Right renal pelvis (tissue), 4 donors: ENCODE measurements around the gene C2CD5. TPM values are rescaled to one million over a fixed set of nuclear protein-coding genes. Genes with fewer than 3 reads are reported as not detected.
"Not testable (repeated sequence)": the region's sequence is repeated elsewhere in the genome, so short reads cannot be mapped to it uniquely, and the experiment has no call there.

ENCODE experiments used
- DNase-seq, 4 donors: peaks; one replicate each; pipeline ENCODE4 v3.0.0-alpha.2; 2013; ENCODE audit warnings: low read depth in 4 of 4, low spot score in 3 of 4, missing footprints in 1 of 4
- polyA plus RNA-seq, 4 donors: library from polyadenylated mRNA; unstranded; fragments of 120-200 nt; gene quantifications; one replicate each; pipeline ENCODE4 v1.2.1, GENCODE V29; 2013; ENCODE audit not compliant: insufficient read length in 4 of 4

Gene C2CD5
- polyA plus RNA-seq, 4 donors, result 67.0 to 93.1 (median 79.2) TPM

GRCh38 chr12:22481547-22482104 is 62.7 kb downstream of the C2CD5 start:
- DNase-seq, result no peak

DNA sequence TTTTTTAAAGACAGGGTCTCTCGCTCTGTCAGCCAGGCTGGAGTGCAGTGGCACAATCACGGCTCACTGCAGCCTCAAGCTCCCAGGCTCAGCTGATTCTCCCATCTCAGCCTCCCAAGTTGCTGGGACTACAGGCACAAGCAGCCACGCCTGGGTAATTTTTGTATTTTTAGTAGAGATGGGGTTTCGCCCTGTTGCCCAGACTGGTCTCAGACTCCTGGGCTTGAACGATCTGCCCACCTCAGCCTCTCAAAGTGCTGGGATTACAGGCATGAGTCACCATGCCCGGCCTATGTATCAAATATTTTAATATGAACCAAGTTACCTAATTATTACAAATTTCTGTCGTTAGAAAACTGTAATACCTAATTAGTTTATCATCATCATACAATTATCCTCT is 63.5 kb downstream of the C2CD5 start:
- DNase-seq, result not testable (repeated sequence)

DNA sequence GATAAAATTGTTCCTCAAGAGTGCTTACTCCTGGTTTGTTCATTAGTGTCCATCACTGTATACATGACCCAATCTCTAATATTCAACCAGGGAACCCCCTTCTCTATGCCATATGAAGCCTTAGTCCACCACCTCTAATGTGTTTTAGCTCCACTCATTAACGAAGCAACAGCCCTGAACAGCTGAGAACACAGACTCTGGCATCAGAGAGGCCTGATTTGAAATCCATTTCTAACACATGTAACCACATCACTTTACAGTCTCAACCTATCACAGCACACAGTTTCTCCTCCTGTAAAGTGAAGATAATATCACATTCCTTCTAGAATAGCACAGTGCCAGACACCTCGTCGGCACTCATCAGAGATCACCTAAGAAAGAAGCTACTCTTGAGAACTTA is 64.3 kb downstream of the C2CD5 start:
- DNase-seq, result no peak

GRCh38 chr12:22477894-22478287 is 66.5 kb downstream of the C2CD5 start:
- DNase-seq, result no peak

DNA sequence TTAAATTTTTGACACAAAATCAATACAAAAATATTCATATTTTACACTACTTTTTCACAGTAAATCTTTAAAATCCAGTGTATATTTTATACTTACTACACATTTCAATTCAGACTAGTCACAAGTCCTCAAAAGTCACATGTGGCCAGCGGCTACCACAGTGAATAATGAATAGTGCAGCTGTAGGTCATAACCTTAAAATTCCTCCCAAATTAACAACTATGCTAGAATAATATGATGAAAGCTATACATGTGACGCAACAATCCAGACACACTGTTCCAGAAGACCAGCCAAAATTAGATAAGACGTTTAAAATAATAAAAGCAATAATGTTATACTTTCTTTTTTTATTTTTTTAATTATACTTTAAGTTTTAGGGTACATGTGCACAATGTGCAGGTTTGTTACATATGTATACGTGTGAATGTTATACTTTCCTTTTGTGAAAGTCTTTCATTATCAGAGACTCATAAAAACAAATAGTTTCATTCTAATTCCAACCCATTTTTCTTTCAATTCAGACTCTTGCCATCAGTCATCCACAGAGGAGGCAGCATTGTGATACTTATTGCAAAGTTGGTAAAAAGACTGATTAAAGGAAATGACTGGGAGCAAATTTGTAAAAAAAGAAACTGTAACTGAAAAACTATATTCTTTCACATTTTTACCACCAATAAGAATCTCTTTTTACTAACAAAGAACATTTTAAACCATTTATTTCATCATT is 67.0 kb downstream of the C2CD5 start:
- no peak for DNase-seq

DNA sequence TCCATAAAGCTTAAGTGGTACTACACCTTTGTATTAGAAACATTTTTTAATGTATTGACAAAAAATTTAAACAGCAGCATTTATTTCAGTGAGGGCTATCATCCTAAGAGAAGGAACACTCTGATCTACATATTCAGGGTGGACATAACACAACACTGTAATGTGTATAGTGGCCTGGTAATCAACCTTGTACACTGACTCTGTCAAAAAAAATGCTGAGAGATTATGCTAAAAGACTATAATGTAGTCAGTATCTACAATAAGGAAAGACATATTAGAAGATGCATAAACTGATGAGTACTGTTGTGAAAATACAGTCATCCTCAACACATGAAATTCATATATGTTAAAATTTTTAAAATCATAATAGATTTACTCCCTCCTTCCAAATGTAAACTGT is 68.2 kb downstream of the C2CD5 start:
- DNase-seq, result no peak

- no peak for DNase-seq
Measured at GRCh38 chr12:22474970-22475720, 69.2 kb downstream of the C2CD5 start.

- no peak for DNase-seq
Measured at GRCh38 chr12:22473212-22473611, 71.1 kb downstream of the C2CD5 start.

GRCh38 chr12:22467190-22467589 is 77.2 kb downstream of the C2CD5 start:
- DNase-seq, result no peak

- DNase-seq, result no peak
Measured at GRCh38 chr12:22463306-22463705, 81.0 kb downstream of the C2CD5 start.

DNA sequence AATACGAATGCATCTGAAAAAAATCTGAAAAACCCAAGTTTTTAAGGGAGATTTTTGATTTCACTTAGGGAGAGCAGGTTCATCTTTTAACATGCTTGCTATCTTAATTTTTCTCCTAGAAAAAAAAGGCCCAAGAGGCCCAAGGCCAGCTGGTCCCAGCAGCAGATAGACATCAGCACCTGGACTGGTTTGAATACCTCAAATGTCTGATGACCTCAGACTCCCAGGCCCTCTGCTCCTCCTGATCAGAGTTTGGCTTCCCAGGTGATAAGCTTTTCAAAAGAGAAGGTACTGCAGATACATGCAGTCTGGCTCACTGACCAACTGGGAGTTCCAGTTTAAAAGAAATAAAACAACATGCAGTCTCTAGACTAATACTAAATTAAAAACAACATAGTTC is 82.6 kb downstream of the C2CD5 start:
- DNase-seq, result no peak

DNA sequence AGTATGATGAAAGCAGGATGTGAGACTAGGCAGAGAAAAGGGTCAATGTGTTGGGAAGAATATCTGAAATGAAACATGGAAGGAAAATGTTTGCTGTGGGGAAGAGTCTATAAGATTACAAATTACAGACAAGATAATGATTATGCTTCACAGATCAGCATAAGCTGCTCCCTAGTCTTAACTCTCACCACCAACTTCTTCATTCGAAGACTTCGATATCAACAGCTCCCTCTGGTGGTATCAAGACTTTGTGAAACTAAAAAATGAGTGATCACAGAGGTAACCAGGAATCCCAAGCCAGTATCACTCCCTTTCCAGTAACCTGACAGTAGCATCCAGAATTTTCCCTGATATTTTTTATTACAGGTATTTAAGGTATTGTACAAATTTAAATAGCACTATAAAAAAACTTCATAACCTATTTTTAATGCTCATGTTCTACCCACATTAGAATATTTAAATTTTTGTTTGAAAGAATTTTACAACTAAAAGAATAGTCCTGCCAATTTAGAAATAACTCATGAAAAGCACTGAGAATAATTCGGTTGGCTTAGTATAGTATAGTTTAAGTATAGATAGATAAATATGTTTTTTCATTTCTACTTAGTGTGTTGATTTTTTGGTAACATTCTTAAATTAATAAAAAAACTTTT is 84.4 kb downstream of the C2CD5 start:
- no peak for DNase-seq

DNA sequence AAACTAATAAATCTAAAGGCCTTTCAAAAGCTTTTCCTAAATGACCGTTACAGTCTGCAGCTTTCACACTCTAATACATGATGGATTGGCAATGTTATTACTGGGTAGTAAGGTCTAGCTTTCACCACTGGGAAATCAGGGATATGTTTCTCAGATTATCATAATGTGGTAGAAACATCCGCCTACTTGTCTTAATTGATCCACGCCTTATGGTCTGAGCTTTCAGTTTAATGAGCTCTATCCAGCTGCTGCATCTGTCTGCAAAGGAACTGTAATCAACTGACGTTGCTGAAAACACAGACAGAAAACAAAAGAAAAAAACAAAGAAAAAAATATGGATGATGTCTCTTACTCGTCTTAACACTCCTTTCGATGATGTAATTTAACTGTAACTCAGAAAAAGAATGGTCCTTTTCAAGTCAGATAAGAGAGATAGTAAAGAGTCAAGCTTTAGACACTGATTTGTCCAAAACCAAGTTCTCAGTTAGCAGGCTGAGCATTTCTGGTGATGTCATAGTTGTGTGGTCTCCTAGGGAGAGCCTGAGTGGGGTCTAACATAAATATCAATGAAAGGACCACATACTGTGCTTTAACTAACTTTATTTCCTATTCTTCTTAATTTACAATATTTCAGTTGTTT is 85.9 kb downstream of the C2CD5 start:
- DNase-seq, result peak in 1 of 4 donors; percentile 44

DNA sequence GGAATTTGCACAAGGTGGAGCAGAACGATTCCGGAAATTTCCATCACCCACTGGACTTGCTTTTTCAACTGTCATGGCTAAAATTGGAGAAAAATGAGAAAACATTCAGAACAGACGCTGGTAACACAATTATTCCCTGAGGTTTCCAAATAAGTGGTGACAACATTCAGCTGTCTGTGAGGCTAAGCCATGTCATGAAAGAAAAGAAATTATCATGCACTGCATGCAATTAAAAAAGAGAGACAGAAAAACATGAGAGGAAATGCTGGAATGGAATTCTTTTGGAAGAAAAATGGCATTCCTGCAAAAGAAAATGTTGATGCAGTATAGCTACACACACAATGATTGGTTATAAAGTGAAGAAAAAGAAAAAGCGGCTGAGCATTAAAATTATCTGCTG is 87.3 kb downstream of the C2CD5 start:
- peak in 2 of 4 donors; percentile 51 to 53 for DNase-seq

DNA sequence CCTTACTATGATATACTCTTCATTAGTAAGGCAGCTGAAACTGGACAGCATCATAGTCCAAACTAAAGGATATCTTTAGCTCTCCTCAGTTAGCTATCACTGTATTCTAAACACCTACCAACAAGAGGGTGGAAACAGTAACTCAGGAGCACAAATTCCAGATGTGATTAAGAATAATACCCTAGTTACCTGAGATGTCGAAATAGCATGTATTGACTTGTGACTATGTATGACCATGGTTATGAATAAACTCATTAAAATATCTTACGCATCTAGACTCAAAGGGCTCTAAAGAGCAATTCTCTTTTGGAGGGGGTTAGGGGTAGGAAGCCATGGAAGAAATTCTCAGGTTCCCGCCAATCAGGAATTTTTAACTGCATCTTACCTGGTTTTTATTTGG is 90.8 kb downstream of the C2CD5 start:
- DNase-seq, result no peak

- DNase-seq, result no peak
Measured at GRCh38 chr12:22447223-22447622, 97.1 kb downstream of the C2CD5 start.

DNA sequence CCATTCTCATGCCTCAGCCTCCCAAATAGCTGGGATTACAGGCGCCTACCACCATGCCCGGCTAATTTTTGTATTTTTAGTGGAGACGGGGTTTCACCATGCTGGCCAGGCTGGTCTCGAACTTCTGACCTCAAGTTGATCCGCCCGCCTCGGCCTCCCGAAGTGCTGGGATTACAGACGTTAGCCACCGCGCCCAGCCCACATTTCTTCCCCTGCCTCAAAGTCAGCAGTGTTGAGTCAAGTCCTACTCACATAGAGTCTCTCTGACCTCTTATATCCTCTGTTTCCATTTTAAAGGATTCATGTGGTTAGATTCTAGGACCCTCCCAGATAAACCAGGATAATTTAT is 100.1 kb downstream of the C2CD5 start:
- not testable (repeated sequence) for DNase-seq

DNA sequence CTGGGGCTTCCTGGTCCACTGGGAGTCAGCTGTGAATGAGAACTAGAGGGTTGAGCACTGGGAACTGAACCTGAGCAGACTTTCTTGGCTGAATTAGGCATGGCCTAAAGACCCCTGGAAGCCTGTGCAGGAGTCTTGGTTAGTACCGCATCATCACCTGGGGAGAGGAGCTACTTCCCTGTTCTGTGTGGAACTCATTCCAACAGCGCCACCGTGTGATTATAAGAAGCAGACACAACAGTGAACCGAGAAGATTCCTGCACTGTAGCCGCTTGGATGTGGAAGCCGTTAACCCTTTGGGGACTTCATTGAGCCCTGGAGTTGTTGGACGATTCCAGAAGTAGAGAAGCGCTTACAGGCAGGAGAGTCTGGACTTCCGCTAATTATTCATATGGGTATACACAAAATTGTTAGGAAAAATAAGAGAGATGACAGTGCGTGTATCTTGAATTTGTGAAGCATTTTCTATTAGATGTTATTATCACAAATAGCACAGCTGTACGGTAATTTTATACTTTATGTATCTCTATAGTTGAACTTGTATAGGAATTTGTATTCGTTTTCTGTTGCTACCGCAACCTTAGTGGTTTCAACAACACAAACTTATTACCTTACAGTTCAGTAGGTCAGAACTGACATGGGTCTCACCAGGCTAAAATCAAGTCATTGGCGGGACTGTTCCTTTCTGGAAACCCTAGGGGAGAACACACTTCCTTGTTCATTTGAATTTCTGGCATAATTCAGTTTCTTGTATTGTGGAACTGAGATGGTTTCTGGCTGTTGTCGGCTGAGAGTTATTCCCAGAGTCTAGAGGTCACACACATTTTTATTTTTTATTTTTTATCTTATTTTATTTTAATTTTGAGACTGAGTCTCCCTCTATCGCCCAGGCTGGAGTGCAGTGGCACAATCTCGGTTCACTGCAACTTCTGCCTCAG is 100.7 kb downstream of the C2CD5 start:
- DNase-seq, result peak; percentile 62 to 76 (median 76)

- DNase-seq, result no peak
Measured at GRCh38 chr12:22437031-22437806, 107.1 kb downstream of the C2CD5 start.
